ENCODE data around the gene NPHP1. TPM values are rescaled to one million over a fixed set of nuclear protein-coding genes. Genes with fewer than 3 reads are reported as not detected.

The NPHP1 gene
- total RNA-seq, 4 donors from 2014 or later, result 4.2 to 11.4 (median 6.7) TPM

DNA sequence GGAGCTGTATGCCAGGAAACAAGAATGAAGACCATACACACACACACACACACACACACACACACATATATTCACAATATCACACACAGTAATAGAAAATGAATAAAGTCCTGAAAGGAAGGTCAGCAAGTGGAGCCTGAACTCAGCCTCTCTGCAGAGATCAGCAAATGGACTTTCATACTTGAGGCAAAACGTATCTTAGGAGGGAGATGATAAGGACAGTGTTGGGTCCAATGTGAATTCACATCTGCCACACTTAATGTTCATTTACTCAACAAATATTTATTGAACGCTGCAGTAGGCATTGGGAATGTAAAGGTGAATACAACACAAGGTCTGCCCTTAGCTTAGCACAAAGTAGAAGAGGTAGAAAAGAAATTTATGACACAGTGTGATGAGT lies 10.3 kb upstream of the NPHP1 start:
- TF ChIP-seq, protein P1, sequence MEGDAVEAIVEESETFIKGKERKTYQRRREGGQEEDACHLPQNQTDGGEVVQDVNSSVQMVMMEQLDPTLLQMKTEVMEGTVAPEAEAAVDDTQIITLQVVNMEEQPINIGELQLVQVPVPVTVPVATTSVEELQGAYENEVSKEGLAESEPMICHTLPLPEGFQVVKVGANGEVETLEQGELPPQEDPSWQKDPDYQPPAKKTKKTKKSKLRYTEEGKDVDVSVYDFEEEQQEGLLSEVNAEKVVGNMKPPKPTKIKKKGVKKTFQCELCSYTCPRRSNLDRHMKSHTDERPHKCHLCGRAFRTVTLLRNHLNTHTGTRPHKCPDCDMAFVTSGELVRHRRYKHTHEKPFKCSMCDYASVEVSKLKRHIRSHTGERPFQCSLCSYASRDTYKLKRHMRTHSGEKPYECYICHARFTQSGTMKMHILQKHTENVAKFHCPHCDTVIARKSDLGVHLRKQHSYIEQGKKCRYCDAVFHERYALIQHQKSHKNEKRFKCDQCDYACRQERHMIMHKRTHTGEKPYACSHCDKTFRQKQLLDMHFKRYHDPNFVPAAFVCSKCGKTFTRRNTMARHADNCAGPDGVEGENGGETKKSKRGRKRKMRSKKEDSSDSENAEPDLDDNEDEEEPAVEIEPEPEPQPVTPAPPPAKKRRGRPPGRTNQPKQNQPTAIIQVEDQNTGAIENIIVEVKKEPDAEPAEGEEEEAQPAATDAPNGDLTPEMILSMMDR (IDR thresholded peaks at IDR 0.05; ENCODE audit: low read depth), result no peak

DNA sequence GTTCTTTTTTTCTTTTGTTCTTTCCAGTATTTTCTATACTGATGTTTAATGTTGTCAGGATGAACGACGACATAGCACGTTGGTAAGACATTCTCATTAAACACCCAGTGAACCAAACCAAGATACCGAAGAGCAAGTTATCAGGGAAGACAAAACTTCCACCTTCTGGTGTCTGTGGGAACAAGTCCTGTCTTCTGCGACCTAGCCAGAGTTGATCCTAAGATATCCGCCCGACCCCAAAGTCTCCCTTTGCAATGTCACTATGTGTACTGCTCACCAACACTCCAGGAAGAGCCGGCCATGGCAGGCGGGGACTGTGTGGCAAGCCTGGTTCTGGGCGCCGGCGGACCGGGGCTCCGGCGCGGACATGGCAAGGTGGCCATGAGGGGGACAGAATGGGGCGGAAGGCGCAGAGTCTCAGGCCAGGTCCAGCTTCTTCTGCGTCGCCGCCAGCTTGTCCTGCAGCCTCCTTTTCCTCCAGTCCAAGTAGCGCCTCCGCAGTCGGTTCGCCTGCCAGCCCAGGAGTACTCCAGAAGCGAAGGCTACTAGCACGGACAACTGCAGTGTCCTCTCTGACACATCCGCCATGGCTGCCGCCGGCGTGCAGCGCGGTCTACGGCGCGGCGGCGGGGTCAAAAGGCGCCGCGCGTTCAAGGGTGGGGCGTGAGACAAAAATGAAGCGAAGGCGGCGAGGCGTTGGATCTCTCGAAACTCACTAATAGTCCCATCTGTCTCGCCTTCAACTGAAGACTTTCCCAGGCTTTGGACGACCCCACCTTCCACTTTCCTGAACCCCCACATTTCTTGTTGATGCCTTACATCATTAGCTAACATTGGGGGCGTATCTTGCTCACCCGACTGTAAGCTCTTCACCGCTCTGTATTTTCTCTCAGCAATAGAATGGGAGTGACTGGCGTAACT lies 7.4 kb upstream of the NPHP1 start, which contains the start of gene MTLN:
Gene MTLN (minus strand): TSS at position 610 of the 921 bp plus-strand sequence. CDS start 22 bp downstream, at position 588.
- TF ChIP-seq, protein P1 (IDR thresholded peaks at IDR 0.05; ENCODE audit: low read depth), result no peak

DNA sequence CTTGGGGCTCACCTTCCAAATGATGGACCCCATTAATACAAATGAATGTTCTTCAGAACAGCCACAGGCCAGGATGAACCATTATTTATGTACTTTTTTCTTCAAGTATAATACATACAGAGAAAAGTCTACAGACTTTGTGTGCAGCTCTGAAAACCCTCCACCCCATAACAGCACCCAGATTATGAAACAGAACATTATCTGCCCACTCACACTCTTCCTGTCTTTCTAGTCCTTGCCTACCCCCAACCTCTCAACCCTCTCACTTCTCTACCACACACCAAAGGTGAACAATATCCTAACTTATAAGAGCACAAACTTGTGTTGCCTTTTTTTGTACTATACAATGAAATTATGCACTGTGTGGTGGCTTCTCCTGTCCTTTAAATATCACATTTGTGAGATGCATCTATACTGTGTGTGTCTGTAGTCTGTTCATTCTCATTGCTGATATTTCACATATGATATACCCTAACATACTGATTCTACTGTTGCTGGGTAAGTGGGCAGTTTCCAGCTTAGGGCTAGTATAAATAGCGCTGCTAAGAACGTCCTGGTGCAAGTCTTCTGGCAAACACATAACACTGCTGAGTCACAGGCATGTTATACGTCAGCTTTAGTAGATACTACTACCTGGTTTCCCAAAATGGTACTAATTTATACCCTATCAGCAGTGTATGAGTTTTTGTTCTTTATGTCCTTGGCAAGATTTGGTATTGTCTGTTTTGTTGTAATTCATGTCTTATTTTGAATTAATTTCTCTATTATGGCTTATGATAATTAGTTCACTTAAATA lies 1.0 kb upstream of the NPHP1 start:
- TF ChIP-seq, protein P1 (IDR thresholded peaks at IDR 0.05; ENCODE audit: low read depth), result no peak

DNA sequence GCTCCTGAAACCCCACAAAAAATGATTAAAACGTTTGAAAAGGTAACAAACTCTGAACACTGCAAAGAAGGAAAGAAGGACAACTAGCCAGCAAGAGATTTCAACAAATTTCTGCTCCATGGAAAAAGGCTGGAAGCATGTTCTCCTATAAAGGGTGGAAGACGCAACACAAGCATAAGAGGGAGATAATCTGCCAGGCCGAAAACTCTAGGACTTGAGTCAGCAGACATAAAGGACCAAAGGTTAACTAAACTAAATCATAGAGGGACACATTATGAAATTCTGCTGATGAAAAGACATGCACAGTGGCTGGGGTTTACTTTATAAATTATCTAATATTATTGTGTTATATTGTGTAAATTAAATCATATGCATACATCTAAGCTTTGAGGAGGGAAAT lies 6.8 kb downstream of the NPHP1 start:
- TF ChIP-seq, protein P1 (IDR thresholded peaks at IDR 0.05; ENCODE audit: low read depth), result no peak

DNA sequence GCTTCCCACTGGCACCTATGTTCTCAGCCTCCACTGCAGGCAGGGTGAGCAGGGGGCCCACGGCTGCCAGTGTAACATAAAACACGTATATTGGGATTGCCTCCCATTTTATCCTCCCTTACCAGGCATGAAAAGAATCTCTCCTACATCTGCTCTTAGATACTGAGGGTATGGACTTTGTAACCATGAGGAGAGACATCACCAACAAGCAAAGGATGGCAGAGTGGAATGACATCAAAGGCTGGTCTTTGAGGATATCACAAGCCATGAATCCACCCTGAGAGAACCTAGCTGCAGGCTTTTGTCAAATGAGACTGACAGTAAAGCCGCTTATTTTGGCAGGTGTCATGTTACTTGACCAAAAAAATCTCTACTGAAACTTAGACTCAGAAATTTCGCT lies 7.4 kb downstream of the NPHP1 start:
- TF ChIP-seq, protein P1 (IDR thresholded peaks at IDR 0.05; ENCODE audit: low read depth), result no peak

DNA sequence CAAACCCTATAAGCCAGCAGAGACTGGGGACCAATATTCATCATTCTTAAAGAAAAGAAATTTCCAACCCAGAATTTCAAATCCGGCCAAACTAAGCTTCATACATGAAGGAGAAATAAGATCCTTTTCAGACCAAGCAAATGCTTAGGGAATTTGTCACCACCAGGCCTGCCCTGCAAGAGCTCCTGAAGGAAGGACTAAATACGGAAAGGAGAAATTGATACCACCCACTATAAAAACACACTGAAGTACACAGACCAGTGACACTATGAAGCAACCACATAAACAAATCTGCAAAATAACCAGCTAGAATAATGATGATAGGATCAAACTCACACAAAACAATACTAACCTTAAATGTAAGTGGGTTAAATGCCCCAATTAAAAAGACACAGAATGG lies 22.4 kb downstream of the NPHP1 start:
- TF ChIP-seq, protein P1 (IDR thresholded peaks at IDR 0.05; ENCODE audit: low read depth), result no peak

DNA sequence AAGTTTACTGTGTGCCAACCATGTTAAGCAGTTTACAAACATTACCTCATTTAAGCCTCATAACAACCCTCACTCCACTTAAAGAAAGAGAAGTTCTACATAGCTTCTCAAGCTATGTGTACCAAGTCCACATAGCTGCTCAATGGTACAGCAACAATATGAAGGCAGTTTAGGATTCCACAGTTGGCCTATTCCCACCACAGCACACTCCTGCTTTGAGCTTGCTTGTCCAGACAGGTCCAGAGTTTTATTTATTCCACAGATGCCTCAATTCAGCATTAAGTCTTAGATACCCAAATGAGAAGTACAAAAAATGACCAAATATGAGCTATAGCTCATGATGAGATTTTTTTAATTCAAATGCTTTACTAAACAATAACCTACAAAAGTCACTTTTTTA lies 24.8 kb downstream of the NPHP1 start:
- TF ChIP-seq, protein P1 (IDR thresholded peaks at IDR 0.05; ENCODE audit: low read depth), result no peak

Measured in subcutaneous adipose tissue (tissue), 4 donors.